ENCODE data around the gene SMCO2. TPM values are rescaled to one million over a fixed set of nuclear protein-coding genes. Genes with fewer than 3 reads are reported as not detected.

SMCO2 gene
- total and polyA plus RNA-seq, 2 of the 4 experiments (the other 2 are of a cell fraction): 0.19 TPM; not detected in 1

- no peaks in the 10 kb centered on the region for H3K36me3 ChIP-seq (ENCODE audit: control insufficient read depth, insufficient read depth, low read length)
- intact Hi-C loops (cut with micrococcal nuclease): loop anchor here (5.0 kb wide), 1 partner anchor 181 kb away; no protein-coding TSS in a partner anchor
- H2AK9ac ChIP-seq (replicated peaks; ENCODE audit: low read depth, low read length, poor library complexity): peak overlapping the region; percentile 30
- peak overlapping the region; percentile 86 for H3K18ac ChIP-seq (ENCODE audit: low read depth, low read length)
- no CpG with 5 or more reads among the region's 6 CpGs for WGBS, 2 experiments (ENCODE audit: extremely low coverage in 2 of 2, insufficient read length in 1 of 2)
- peaks cover 0 to 43% of the 10 kb centered on the region in 2 experiments; a peak in 2 of 4 replicates for H3K79me1 ChIP-seq (ENCODE audit: low read depth in 1 of 2, low read length in 2 of 2)
- peak overlapping the region; percentile 82 for H3K4ac ChIP-seq (ENCODE audit: low read depth, low read length)
- H3K9ac ChIP-seq (ENCODE audit: low read depth, low read length): peak overlapping the region; percentile 92
- peak overlapping the region; percentile 79 for H4K5ac ChIP-seq (ENCODE audit: low read depth, low read length)
- peak overlapping the region; percentile 65 for H3K4me3 ChIP-seq (ENCODE audit: insufficient read depth, low read depth, low read length)
- no peaks in the 10 kb centered on the region for H3K9me3 ChIP-seq (ENCODE audit: control insufficient read depth, insufficient read depth, low read length)
- DNase-seq: no peak
- H2BK5ac ChIP-seq (ENCODE audit: low read depth, low read length, poor library complexity, severe bottlenecking): peak overlapping the region; percentile 92
- H4K91ac ChIP-seq (ENCODE audit: insufficient read depth, low read depth, low read length): peak overlapping the region; percentile 84
- POLR2A ChIA-PET (ENCODE audit: unreplicated experiment): interaction anchor here (1.0 kb wide), 1 partner anchor 18 kb away, joined by 7 read pairs; no protein-coding TSS in a partner anchor
- H2BK15ac ChIP-seq (ENCODE audit: low read depth, low read length): peak overlapping the region; percentile 66
- CTCF ChIA-PET: no interaction called here
- H2AFZ ChIP-seq (replicated peaks; ENCODE audit: low read length, poor library complexity): peak overlapping the region; percentile 60
- peaks cover 10% of the 10 kb centered on the region for H3K4me1 ChIP-seq (ENCODE audit: control insufficient read depth, insufficient read depth, low read length)
- peak overlapping the region; percentile 91 for H3K27ac ChIP-seq (ENCODE audit: insufficient read depth, low read length)
- peak overlapping the region; percentile 60 for H2BK20ac ChIP-seq (ENCODE audit: low read depth, low read length)
- no peaks in the 10 kb centered on the region for H3K27me3 ChIP-seq (ENCODE audit: control insufficient read depth, insufficient read depth, low read length)
- H3K9me1 ChIP-seq (ENCODE audit: insufficient read depth, low read length): peaks cover 6% of the 10 kb centered on the region
- H2AK5ac ChIP-seq (ENCODE audit: low read depth, low read length): peak overlapping the region; percentile 21; the same call in 1 of the 2 replicates
- peak overlapping the region; percentile 67 for H2BK120ac ChIP-seq (ENCODE audit: low read depth, low read length)
- no peak for ATAC-seq (ENCODE audit: low read depth)
- dilution Hi-C loops (cut with HindIII; ENCODE audit: low sequenced_read_pairs, unreplicated experiment): no loop called here
- H3K4me2 ChIP-seq (ENCODE audit: low read depth, low read length): peak overlapping the region; percentile 96
- H4K20me1 ChIP-seq (ENCODE audit: insufficient read depth, low read length): no peaks in the 10 kb centered on the region
- TF ChIP-seq ELK1 (IDR thresholded peaks at IDR 0.05; ENCODE audit: borderline replicate concordance, low read depth, low read length): no peak
- no peak for TF ChIP-seq CHD1 (IDR thresholded peaks at IDR 0.05; ENCODE audit: low read depth, low read length)
- no peak for TF ChIP-seq USF2 (IDR thresholded peaks at IDR 0.05; ENCODE audit: low read depth, low read length)
- TF ChIP-seq CEBPB (IDR thresholded peaks at IDR 0.05; ENCODE audit: low read depth, low read length): no peak
- TF ChIP-seq MXI1 (IDR thresholded peaks at IDR 0.05; ENCODE audit: borderline replicate concordance, low read depth, low read length): no peak
- TF ChIP-seq NFE2L2 (IDR thresholded peaks at IDR 0.05; ENCODE audit: low read depth, low read length): no peak
- no peak for TF ChIP-seq BHLHE40 (IDR thresholded peaks at IDR 0.05; ENCODE audit: low read depth, low read length)
- no peak for TF ChIP-seq POLR2A (IDR thresholded peaks at IDR 0.05; ENCODE audit: low read depth, low read length)
- no peak for TF ChIP-seq RFX5 (IDR thresholded peaks at IDR 0.05; ENCODE audit: low read depth, low read length)
- TF ChIP-seq MAZ (IDR thresholded peaks at IDR 0.05; ENCODE audit: borderline replicate concordance, low read depth, low read length): no peak
- TF ChIP-seq CTCF (conservative IDR thresholded peaks at IDR 0.05; ENCODE audit: low read depth, low read length): no peak
- no peak for TF ChIP-seq MAFK (IDR thresholded peaks at IDR 0.05; ENCODE audit: low read depth, low read length)
- no peak for TF ChIP-seq RCOR1 (IDR thresholded peaks at IDR 0.05; ENCODE audit: insufficient replicate concordance, low read length)
- TF ChIP-seq SMC3 (IDR thresholded peaks at IDR 0.05; ENCODE audit: low read depth, low read length): no peak
- TF ChIP-seq RAD21 (IDR thresholded peaks at IDR 0.05; ENCODE audit: low read length): no peak
- in situ Hi-C loops (cut with MboI; ENCODE audit: low sequenced_read_pairs): no loop called here
- peak overlapping the region; percentile 86 for H3K23ac ChIP-seq (ENCODE audit: low read depth, low read length)
- no TSS peak for BruUV-seq (replicated peaks)
- peak overlapping the region; percentile 98 for H3K14ac ChIP-seq (replicated peaks; ENCODE audit: low read depth, low read length)
- peak overlapping the region; percentile 87 to 89 for H4K8ac ChIP-seq (ENCODE audit: low read depth in 2 of 2, low read length in 2 of 2)
- H3K56ac ChIP-seq (ENCODE audit: extremely low read depth, insufficient read depth, low read length): peak overlapping the region; percentile 93
Measured at GRCh38 chr12:27523305-27523641, 76.7 kb downstream of the SMCO2 start.
